Measurements from ENCODE around the gene SCAF1. TPM values are rescaled to one million over a fixed set of nuclear protein-coding genes. Genes with fewer than 3 reads are reported as not detected.
"Not testable (repeated sequence)": the region's sequence is repeated elsewhere in the genome, so short reads cannot be mapped to it uniquely, and the experiment has no call there.

The SCAF1 gene
- polyA plus RNA-seq, 4 donors, result 25.0 to 50.3 (median 40.5) TPM

- DNase-seq (ENCODE audit: low read depth in 4 of 4, low spot score in 2 of 4), result no peak
These were observed 28.6 kb upstream of the SCAF1 start for GRCh38 chr19:49613374-49613773.

- DNase-seq (ENCODE audit: low read depth in 4 of 4, low spot score in 2 of 4), result no peak
These were observed 27.7 kb upstream of the SCAF1 start for GRCh38 chr19:49614096-49614833.

DNA sequence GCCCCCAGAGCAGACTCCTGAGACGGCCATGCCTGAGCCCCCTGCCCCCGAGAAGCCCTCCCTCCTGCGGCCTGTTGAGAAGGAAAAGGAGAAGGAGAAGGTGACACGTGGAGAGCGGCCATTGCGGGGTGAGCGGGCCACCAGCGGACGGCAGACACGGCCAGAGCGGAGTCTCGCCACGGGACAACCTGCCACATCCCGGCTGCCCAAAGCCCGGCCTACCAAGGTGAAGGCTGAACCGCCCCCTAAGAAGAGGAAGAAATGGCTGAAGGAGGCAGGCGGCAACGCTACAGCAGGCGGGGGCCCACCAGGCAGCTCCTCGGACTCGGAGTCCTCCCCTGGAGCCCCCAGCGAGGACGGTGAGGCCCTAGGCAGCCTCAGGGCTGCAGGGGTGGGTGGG is 26.1 kb upstream of the SCAF1 start:
- no peak for DNase-seq (ENCODE audit: low read depth in 4 of 4, low spot score in 2 of 4)

DNA sequence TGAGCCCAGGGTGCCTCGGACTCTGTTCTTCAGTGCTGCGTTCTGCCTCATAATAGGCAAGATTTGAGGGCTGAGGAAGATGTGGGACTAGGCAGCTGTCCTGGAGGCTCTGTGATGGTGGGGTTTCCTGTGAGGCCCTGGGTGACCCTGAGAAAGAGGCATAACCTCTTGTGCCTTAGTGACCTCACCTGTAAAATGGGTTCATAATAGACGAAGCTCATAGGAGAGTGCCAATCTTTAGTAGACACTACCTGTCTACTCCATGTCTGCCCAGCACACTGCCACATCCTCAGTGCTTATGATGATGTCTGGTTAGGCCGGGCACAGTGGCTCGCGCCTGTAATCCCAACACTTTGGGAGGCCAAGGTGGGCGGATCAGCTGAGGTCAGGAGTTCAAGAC is 25.5 kb upstream of the SCAF1 start:
- DNase-seq (ENCODE audit: low read depth in 4 of 4, low spot score in 2 of 4), result no peak

- DNase-seq (ENCODE audit: low read depth in 4 of 4, low spot score in 2 of 4), result no peak
These were observed 25.1 kb upstream of the SCAF1 start for GRCh38 chr19:49616945-49617344.

GRCh38 chr19:49617860-49618259 is 24.1 kb upstream of the SCAF1 start:
- not testable (repeated sequence) for DNase-seq (ENCODE audit: low read depth in 4 of 4, low spot score in 2 of 4)

DNA sequence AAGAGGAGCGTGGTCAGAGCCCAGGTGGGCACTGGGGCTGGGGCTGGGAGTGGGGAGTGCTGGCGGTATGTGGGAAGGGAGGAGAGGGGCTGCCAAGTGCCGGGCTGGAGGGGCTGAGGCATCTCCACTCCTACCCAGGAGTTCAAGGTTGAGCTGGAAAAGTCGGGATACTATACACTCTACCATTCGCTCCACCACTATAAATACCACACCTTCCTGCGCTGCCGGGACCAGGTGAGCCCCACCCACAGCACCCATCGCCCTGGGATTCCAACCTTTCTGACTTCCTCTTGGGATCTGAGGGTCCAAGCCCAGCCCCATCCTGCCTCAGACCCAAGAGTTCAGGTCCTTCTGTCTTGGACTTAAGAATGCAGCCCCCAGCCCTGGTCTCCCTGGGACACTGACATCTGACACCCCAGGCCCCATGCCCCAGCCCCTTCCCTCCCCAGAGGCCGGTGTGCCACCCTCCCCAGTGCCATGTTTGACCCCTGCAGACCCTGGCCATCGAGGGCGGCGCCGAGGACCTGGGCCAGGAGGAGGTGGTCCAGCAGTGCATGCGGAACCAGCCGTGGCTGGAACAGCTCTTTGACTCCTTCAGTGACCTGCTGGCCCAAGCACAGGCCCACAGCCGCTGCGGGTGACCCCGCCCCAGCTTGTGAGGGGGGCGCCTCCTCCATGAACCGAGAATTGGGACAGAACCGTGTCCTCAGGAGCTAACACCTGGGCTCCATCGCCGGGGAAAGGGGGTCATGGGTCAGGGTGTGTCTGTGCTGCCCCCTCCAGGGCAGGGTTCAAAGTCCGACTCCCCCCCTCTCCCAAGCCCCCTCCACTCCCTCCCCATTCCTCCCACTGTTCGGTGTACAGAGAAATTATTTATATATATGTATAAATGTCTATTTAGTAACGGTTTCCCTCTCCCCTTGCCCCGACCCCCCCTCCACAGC is 16.8 kb upstream of the SCAF1 start:
- DNase-seq (ENCODE audit: low read depth in 4 of 4, low spot score in 2 of 4), result no peak

DNA sequence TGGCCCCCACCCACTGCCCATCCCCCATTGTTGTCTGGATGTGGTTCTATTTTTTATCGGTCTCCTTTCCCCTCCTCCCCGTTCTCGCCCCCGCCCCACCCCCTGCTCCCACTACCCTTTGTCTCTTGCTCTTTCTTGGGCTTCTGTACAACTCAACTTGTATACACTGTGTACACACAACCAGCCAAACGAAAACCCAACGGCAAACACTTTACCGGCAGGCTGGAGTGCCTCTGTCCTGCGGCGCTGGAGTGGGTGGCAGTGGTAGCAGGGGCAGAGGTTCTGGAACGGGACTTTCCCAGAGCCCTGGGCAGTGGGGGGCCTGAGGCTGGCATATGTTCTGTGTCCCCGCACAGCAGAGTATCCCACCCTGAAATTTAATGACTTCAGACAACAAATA is 15.8 kb upstream of the SCAF1 start:
- no peak for DNase-seq (ENCODE audit: low read depth in 4 of 4, low spot score in 2 of 4)

- no peak for DNase-seq (ENCODE audit: low read depth in 4 of 4, low spot score in 2 of 4)
These were observed 12.3 kb upstream of the SCAF1 start for GRCh38 chr19:49629659-49630058.

DNA sequence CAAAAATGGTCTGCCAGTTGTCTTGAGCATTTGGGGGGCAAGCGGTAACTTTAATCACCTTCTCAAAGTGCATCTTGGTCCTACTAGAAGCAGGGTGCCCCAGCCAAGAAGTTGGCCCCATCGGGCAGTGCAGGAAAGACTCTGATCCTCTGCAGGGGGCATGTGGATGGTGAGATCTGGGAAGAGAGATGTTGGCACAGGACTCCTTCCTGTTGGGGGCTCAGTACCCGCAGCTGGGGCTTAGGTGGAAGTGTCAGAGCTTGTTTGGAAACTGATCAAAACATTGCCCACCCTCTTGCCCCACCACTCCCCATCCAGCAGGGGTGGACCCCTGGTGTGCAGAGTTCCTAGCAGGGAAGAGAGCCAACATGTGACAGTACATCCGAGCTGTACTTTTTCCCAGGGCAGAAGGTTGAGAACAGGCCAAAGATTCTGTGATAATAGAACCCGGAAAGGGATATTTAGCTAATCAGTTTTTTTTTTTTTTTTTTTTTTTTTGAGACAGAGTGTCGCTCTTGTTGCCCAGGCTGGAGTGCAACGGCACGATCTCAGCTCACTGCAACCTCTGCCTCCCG is 10.9 kb upstream of the SCAF1 start:
- DNase-seq (ENCODE audit: low read depth in 4 of 4, low spot score in 2 of 4), result no peak

DNA sequence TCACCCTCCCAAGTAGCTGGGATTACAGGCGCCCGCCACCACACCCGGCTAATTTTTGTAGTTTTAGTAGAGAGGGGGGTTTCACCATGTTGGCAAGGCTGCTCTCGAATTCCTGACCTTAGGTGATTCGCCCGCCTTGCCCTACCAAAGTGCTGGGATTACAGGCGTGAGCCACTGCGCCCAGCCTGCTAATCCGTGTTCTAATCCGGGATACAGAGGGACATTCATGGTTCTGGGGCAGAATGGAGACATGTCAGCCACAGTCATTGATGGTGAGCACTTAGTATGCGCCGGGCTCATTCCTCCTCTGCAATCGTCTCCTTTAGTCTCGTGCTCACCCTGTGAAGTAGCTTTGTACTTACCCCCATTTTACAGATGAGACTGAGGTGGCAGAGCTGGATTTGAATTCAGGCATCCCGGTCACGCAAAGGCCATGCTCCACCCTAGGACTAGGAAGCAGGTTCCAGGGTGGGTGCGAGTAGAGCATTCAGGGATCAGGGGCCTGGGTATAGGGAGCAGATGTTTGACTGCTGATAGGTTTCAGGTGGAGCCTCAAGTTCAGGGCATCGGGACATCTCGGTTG is 10.3 kb upstream of the SCAF1 start:
- no peak for DNase-seq (ENCODE audit: low read depth in 4 of 4, low spot score in 2 of 4)

GRCh38 chr19:49632576-49632975 is 9.4 kb upstream of the SCAF1 start:
- DNase-seq (ENCODE audit: low read depth in 4 of 4, low spot score in 2 of 4), result no peak

DNA sequence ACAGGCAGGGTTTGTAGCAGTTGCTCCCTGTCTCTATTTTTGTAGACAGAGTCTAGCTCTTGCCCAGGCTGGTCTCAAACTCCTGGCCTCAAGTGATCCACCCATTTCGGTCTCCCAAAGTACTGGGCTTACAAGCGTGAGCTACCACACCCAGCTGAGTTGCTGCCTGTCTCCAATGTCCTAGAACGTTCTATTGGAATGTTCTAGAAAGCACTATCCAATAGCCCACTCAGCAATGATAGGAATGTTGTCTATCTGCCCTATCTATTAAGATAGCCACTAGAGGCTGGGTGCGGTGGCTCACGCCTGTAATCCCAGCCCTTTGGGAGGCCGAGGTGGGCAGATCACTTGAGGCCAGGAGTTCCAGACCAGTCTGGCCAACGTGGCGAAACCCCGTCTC is 8.7 kb upstream of the SCAF1 start:
- DNase-seq (ENCODE audit: low read depth in 4 of 4, low spot score in 2 of 4), result not testable (repeated sequence)

- no peak for DNase-seq (ENCODE audit: low read depth in 4 of 4, low spot score in 2 of 4)
These were observed 6.3 kb upstream of the SCAF1 start for GRCh38 chr19:49635530-49636232.

DNA sequence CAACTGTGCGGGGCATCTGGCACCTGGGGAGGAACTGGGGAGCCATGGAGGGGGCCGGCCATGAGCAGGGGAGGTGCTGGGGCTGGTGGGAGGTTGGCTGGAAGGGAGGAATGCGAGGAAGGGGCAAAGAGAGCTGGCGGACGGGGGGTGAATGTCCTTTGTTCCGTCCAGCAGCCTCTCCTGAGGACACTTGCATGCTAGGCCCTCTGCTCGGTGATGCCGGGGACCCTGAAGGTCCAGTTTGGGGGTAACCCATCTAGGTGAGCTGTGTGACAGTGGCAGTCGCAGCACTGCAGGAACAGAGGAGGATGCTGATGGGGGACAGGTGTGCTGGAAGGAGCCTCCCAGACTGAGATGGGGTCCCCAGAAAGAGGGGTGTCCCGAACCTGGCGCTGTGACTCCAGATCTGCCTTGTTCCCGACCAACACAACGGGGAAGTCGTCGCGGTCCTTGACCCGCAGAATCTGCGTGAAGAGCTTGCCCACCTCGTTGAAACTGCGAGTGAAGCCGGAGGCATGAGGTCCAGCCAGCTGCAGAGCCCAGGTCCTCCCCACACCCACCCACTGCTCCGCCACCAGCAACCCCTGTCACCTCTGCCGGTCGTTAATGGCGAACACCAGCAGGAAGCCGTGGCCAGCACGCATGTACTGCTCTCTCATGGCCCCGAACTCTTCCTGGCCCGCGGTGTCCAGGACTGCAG is 5.6 kb upstream of the SCAF1 start:
- DNase-seq (ENCODE audit: low read depth in 4 of 4, low spot score in 2 of 4), result no peak

DNA sequence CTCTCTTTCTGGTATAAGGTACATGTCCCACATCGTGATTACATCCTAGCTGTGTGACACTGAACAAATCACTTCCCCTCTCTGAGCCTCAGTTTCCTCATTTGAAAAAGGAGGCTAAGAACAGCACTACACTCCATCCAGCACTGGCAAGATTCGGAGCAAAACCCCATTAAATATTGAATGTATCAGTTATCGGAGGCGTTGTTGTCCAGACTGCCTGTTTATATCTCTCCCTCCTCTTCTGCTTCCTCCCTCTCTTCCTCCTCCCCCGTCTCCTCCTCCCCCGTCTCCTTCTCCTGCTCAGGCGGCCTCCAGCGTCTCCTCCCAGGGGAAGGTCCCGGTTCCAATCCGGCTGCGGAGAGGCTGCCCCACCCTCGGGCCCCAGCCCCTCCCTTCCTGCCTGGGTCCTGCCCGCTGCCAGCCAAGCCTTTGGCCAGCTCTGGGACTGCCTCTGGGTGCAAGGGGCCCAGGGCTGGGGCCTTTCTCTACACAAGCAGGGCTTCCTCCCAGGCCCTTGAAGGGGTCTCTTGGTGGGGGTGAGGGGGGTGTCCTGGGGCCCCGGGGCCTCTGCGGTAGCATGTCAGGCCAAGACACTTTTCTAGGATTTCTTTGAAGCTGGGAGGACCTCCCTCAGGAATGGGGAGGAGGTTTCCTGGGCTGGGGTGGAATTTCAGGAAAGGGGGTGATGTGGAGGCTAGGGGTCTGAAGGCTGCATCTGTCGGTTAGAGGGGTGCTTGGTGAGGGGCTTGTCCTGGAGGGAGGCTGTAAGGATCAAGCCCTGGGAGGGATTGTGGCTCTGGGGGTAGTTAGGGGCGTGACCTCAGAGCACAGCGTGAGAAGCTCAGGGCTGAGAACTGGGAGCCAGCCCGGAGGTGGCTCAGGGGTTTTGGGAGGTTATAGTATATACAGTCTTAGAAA is 3.9 kb upstream of the SCAF1 start:
- DNase-seq (ENCODE audit: low read depth in 4 of 4, low spot score in 2 of 4), result no peak

DNA sequence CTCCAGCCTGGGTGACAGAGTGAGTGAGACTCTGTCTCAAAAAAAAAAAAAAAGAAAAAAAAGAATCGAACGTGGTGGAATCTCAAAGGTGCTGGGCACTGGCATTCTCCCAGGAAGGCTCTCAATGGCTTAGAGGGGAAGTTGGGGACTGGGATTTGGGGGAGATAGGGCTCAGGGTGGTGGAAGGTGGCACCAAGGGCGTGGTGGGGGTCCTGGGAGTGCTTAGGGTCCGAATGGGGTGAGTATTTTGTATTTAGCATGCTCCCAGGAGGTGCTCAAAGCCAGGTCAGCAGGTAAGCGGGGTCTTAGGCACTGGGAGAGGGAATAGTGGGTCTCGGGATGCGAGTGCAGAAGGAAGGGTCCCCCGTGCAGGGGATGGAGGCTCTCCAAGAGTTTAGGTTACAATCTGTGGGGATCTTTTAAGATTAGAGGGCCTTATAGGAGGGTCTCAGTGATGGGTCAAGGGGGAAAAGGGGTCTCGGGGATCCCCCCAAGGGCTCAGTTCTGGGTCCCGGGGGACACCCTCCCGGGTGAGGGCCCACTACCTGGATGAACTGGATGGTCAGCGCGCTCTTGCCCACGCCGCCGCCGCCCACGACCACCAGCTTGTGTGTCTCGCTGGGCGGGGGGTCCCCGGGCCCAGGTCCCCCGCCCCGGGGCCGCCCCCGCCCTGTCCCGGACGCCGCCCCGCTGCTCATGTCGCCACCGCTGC is 2.5 kb upstream of the SCAF1 start:
- DNase-seq (ENCODE audit: low read depth in 4 of 4, low spot score in 2 of 4), result no peak
